GM18909 (cell line): ENCODE results near the gene PLA2G5.

ENCODE experiments used
- ATAC-seq: cut with Tn5 transposase; IDR thresholded peaks from one replicate; pipeline ENCODE4 v1.9.1; 2021; ENCODE audit warnings: mild to moderate bottlenecking; ENCODE audit not compliant: unreplicated experiment, poor library complexity

Gene PLA2G5

GRCh38 chr1:20086800-20087199 is 16.8 kb downstream of the PLA2G5 start:
- ATAC-seq: no peak

DNA sequence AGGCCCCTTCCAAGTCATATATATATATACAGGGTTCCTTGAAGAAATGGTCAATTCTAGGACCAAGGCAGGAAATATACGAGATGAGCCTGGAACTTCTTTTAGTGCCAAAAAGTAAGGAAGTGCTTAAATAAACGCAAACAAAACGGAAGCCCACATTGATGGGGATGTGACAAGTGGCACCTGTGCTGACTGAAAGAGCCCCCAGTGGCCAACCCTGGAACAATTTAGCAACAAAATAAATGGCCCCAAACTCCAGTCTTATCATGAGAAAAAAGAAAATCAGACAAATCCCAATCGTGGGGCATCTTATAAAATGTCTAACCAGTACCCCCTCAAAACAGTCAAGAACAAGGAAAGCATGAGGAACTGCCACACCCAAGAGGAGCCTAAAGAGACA is 17.7 kb downstream of the PLA2G5 start:
- ATAC-seq: no peak

DNA sequence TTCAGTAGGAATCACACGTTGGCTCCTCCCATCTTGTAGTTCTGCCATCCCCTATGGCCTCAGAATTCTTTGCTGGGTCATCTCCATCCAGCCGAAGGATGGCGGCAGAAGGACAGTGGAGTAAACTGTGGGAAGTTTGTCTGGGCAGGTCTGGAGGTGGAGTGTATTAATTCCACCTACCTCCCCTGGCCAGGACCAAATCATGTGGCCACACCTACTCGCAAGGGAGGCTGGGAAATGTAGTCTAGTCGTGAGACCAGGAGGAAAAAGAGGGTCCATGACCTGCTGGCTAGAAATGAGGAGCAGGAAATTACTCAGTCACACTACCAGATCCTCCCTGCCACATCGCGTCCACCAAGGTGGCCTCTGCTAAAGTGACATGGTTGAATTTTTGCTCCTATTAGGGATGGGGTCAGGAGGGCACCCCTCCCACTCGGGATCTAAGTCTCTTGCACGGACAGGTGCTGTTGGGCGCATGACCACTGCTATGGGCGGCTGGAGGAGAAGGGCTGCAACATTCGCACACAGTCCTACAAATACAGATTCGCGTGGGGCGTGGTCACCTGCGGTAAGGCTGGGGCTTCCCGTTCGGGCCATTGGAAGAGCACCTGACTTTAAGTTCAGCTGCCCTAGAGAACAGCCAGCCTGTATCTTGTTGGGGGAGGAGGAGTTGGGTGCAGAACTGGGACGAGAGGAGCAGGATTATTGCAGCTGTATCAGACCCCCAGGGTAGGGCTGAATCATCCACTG is 19.5 kb downstream of the PLA2G5 start:
- ATAC-seq: no peak

DNA sequence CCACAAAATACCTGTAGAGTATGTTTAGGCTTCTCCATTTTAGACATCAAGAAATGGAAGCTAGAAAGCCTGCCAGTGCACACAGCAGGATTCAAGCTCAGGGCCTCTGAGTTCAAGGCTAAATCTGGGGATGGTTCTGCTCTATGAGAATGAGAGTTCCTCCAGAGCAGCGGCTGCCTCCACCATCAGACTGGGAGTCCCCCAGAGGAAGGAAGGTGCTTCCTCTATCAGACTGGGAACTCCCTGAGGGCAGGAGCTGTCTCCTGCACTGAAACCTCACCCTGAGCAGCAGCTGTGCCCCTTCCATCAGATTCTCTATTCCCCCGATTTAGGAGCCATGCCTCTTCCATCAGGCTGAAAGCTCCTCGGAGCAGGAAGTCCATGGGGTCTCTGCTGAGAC is 20.1 kb downstream of the PLA2G5 start:
- ATAC-seq: no peak

GRCh38 chr1:20090641-20091040 is 20.6 kb downstream of the PLA2G5 start:
- no peak for ATAC-seq

DNA sequence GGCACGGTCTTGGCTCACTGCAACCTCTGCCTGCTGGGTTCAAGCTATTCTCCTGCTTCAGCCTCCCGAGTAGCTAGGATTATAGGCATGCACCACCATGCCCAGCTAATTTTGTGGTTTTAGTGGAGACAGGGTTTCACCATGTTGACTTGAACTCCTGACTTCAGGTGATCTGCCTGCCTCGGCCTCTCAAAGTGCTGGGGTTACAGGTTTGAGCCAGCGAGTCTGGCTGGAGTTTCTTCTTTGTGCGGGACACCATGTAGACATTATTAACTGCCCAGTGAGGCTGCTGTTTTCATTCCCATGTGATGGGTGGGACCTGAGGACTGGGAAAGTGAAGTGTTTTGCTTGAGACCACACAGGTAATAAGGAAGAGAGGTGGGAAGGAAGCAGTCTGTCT is 23.3 kb downstream of the PLA2G5 start:
- ATAC-seq: no peak

- ATAC-seq: no peak
Observed at GRCh38 chr1:20093940-20094391, 24.0 kb downstream of the PLA2G5 start.

- no peak for ATAC-seq
Observed at GRCh38 chr1:20095564-20096434, 25.8 kb downstream of the PLA2G5 start.

DNA sequence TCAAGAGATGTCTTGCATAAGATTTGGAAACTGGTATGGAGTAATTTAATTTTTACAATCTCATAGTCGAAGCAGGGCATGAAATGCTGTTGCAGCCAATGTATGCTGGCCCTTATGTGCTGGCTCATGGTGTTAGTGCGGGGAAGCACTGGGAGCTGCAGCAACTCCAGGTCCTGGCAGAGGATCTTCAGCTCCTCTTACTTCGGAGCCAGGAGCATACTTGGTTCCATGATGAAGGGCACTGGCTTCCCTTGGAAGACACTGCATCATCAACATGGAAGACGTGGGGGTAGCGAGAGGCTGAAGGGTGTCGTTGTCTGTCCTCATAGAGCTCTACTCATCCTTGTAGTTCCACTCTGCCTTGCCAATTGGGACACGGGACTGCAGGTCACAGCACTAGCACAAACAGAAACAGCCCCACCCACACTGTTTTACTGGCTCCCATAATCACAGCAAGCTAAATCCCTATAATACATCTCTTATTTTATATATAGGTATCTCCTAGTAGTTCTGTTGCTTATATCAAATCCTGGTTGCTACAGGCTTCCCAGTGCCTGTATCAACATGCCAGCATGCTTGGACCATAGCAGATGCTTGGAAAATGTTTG is 26.9 kb downstream of the PLA2G5 start:
- ATAC-seq: no peak

GRCh38 chr1:20099533-20099932 is 29.5 kb downstream of the PLA2G5 start:
- ATAC-seq: no peak

DNA sequence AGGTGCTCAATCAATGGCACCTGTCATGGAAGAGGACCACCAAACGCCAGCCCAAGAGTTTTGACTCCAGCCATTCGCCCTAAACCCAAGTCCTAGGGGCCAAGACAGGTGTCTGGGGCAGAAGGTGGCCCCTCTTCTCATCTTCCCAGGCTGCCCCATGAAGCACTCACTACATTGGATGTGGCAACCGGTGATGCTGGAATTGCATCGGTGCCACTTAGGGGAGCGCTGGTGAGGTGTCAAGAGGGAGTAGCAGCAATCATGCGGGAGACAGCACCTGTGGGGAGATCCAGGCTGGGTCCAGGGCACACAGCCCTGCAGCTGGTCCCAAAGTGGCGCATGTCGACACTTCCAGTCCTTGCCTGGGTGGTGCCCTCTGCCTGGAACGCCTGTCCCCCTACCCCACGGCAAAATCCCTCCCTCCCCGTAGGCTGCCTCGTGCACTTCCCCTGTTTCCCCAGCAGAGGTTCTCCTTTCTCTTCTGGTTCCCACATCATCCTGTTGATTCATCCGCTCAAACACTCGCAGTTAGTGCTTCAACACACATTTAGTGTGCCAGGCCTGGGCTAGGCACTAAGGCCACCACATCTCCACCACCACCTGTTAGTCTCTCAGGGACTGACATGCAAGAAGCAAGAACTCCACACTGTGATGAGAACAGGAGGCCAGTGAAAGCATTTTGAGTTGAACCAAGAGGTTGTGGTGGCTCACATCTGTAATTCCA is 30.8 kb downstream of the PLA2G5 start:
- ATAC-seq: no peak

GRCh38 chr1:20102875-20103274 is 32.9 kb downstream of the PLA2G5 start:
- ATAC-seq: no peak

GRCh38 chr1:20105856-20106255 is 35.9 kb downstream of the PLA2G5 start:
- ATAC-seq: no peak

- ATAC-seq: no peak
Observed at GRCh38 chr1:20107351-20107750, 37.4 kb downstream of the PLA2G5 start.

DNA sequence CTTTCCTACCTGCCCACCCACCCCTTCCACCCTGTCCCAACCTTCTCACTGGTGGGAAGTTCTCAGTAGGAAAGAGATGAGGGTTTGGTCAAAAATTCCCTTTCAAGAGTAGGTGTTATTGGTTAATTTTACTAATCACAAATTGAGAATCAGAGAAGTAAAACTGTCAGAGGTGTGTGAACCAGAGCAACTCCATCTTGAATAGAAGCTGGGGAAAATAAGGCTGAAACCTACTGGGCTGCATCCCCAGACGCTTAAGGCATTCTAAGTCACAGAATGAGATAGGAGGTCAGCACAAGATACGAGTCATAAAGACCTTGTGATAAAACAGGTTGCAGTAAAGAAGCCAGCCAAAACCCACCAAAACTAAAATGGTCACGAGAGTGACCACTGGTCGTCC is 37.8 kb downstream of the PLA2G5 start:
- no peak for ATAC-seq

- no peak for ATAC-seq
Observed at GRCh38 chr1:20108366-20109123, 38.6 kb downstream of the PLA2G5 start.

DNA sequence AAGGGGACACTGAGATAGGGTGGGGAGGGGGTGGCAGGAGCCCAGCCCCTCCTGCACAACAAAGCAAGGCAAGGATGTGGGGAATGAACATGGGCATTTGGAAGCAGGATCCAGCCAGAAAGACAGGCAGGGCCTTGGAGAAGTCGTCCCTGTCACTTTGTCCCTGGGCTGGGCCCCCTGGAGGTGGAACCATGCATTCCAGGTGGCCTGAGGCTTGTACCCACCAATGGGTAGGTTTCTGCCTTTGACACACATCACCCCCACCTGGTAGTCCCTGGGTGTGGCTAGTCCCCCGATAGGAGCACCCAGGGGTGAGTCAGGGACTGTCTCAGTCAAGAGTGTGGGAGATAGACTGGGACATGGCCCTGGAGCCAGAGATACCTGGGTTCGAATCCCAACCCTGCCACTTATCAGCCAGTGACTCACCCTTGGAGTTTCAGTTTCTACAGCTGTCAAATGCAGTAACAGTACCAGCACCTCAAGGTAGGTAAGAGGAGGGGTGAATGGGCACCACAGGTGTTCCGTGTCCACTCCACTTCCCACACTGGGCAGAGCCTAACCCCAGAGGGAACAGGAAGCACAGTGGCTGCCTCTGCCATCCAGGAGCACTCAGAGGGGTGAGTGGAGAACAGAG is 39.3 kb downstream of the PLA2G5 start:
- ATAC-seq: no peak

- no peak for ATAC-seq
Observed at GRCh38 chr1:20110679-20111078, 40.7 kb downstream of the PLA2G5 start.

DNA sequence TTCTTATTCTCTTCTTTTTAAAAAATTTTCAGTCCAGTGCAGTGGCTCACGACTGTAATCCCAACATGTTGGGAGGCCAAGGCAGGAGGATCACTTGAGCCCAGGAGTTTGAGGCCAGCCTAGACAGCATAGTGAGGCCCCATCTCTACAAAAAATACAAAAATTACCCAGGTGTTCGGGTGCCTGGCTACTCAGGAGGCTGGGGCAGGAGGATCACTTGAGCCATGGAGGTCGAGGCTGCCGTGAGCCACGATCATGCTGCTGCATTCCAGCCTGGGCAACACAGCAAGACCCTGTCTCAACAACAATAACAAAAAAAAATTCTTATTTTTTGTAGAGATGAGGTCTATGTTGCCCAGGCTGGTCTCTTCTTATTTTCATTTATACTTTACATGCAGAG is 41.5 kb downstream of the PLA2G5 start:
- ATAC-seq: no peak
